Skeletal muscle cell (primary cell): Measurements from ENCODE around the gene ERC2.
"Not testable (repeated sequence)": the region's sequence is repeated elsewhere in the genome, so short reads cannot be mapped to it uniquely, and the experiment has no call there.

Experiments used
- DNase-seq: peaks from one replicate; pipeline ENCODE4 v3.0.0-alpha.2; 2010; ENCODE audit warnings: low read depth
- H3K4me3 ChIP-seq: 2 replicates; pipeline ENCODE4 v1.5.1; 2011; ENCODE audit warnings: low read depth, mild to moderate bottlenecking, control low read depth, low read length, moderate library complexity

Gene ERC2

GRCh38 chr3:56113231-56113630 is 355.0 kb downstream of the ERC2 start:
- no peak for DNase-seq
- no peak overlapping the region for H3K4me3 ChIP-seq

DNA sequence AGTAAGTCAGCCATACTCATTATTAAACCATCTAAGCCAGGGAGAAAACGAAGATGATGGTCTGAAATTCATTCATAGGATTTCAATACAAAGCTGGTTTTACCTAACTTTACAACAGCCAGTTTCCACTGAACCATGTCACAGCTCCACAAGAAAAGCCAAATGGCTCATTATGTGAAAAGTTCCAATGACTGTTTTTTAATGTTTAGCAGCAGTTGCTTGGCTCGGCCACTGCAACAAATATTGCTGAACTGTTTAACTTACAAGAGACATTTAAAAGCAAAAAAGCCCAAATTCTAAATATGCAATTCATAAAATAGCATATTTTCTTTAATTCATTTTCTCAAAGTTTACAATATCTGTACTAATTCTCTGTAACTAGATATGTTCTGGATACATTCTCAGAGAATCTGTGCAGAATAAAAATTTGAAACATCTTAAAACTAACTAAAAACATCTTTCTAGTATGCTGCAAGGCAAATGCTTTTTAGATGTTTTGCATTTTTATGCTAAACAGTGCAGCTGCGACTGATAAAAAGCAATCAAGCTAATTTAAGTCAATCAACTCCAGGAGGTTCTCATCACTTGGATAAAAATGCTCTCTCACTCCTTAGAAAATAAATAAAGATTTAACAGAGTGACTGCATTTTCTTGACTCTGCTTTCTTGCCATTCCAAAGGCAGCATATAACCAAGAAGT is 356.5 kb downstream of the ERC2 start:
- DNase-seq = no peak

DNA sequence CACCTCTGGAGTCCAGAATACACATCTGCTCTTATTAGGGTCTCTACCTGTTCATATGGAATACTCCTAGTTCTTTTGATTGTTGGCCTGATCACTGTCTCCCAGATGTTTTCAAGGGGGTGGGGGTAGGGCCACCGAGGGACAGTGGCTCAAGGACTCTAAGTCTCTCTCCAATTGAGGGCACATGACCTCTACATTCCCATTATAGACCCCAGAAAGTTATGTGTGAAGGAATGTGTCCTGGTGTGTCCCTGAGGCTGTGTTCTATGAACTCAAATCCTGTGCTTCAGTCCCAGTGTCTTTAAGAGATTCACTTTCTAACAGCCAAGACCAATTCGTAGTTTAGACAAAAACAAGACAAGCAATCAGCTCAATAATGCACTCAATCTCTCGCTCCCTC is 357.4 kb downstream of the ERC2 start:
- DNase-seq = no peak
- no peak overlapping the region for H3K4me3 ChIP-seq

More for the DNA sequence above, 356.5 kb downstream of the ERC2 start:
- no peak overlapping the region for H3K4me3 ChIP-seq

- no peak overlapping the region for H3K4me3 ChIP-seq
- DNase-seq = no peak
These were observed 361.1 kb downstream of the ERC2 start for GRCh38 chr3:56107157-56107556.

- H3K4me3 ChIP-seq = no peak overlapping the region
- no peak for DNase-seq
These were observed 366.2 kb downstream of the ERC2 start for GRCh38 chr3:56102032-56102431.

- no peak overlapping the region for H3K4me3 ChIP-seq
- no peak for DNase-seq
These were observed 366.7 kb downstream of the ERC2 start for GRCh38 chr3:56101576-56101975.

GRCh38 chr3:56096999-56097398 is 371.3 kb downstream of the ERC2 start:
- H3K4me3 ChIP-seq = no peak overlapping the region
- no peak for DNase-seq

DNA sequence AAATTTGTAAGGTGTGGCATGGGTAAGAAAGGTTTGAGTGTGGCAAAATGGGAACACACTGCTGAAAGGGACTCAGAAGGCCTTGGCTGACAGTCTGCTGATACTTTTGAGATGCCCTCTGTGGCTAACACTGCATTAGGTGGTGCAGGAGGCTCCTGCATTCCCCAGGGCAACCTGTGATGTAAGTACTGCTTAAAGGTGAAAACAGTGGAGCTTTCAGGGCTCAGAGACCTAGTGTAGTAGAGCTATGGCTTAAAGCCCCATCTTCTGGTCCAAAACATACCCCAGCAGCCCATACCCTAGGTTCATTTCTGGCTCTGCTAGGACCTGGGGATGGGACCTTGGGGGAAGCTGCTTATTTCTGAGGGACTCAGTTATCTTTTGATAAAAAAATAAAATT is 374.1 kb downstream of the ERC2 start:
- no peak for DNase-seq
- H3K4me3 ChIP-seq = no peak overlapping the region

- no peak for DNase-seq
- no peak overlapping the region for H3K4me3 ChIP-seq
These were observed 378.5 kb downstream of the ERC2 start for GRCh38 chr3:56089739-56090138.

DNA sequence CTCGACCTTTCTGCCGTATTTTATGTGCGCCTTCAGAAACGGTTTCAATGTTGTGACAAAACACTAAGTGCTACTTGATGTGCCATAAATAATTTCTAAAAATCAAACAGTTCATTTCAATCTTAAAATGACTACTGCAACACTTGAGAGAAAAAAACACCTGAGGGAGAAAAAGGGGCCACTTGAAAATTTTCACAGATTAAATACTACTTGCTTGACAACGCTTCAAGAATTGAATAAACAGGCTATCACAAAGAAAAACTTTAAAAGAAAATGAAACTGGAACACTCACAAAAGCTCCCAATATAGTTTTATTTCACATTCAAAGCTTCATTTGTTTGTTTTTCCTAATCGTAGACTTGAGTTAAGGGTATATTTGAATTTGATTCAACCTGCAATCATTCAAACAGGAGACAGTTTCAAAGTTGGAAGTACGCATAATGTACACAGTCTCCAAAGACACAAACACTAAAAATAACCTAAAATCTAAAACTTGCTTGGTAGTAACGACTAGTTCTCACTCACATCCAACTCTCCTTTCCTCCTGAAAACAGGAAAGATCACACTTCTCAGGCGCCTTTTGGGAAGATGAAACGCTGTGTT is 380.7 kb downstream of the ERC2 start:
- no peak for DNase-seq
- no peak overlapping the region for H3K4me3 ChIP-seq

DNA sequence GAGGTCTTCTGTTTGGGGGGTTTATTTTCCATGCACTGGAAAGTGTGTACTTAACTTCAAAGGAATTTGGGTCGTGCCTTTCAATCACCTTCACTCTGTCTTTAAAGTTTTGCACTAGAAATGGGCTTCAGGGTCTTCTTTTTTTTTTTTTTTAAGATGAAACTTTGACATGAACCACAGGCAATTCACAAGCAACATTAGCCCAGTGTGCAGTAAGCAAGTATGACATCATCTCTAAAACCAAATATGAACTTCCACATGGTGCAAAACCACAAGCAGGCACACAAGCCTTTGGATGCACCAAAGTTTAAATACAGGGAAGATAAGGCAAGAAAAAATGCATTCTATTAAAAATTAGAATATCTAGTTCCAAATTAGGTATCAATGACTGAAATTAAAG is 381.9 kb downstream of the ERC2 start:
- no peak overlapping the region for H3K4me3 ChIP-seq

DNA sequence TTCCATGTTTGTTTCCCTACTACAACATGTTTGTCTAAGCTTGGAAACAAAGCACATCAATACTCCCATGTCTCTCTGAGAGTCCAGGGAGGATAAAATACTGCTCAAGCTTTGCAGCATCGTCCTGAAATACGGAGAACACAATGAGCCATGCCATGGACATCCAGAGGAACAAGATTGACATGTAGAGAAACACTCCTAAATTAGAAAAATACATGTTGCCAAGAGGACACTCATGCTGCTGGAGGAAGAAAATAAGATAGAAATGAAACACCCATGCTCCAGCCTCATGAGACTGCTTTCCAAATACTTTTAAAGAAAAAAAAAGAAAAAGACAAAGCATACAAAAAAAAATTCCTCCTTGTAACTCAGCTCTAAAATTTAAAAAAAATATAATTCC is 387.0 kb downstream of the ERC2 start:
- DNase-seq = no peak
- H3K4me3 ChIP-seq = no peak overlapping the region

More for the DNA sequence above, 381.9 kb downstream of the ERC2 start:
- peak; percentile 47 for DNase-seq

DNA sequence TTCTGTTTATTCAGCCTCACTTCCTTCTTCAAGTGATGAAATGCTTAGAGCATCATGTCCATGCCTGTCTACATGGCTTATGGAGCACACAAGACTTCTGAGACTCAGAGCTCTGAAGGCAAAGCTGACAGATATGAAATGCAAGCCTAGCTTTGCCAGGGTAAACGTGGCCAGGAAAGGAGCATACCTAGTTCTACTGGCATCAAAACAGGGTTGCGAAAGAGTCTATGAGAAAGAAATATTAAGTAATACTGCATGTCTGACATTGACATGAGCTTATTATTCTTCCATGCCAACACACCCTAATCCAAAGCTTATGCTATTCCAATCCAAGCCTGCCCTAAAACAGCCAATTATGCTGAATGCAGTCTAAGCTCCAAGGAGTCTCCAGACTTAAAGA is 391.5 kb downstream of the ERC2 start:
- DNase-seq = no peak

DNA sequence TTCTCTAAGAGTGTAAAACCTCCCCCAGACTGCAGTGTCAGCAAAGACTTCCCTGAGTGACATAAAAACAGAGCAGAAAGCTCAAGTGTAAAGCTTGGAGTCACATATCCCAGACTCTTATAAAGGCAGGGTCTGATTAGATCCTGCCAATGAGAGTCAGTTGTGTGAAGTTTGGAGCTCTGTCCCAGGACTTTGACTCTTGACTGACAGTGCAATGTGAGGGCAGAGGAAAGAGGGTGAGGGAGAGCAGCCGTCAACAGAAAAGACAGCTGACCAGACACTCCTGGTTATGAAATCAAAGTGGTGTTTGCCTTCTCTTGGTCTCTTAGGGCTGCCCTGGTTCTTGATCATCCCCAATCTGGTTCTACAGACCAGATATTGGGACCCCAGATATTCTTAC is 393.2 kb downstream of the ERC2 start:
- no peak for DNase-seq
- H3K4me3 ChIP-seq = no peak overlapping the region

More for the DNA sequence above, 391.5 kb downstream of the ERC2 start:
- no peak overlapping the region for H3K4me3 ChIP-seq

DNA sequence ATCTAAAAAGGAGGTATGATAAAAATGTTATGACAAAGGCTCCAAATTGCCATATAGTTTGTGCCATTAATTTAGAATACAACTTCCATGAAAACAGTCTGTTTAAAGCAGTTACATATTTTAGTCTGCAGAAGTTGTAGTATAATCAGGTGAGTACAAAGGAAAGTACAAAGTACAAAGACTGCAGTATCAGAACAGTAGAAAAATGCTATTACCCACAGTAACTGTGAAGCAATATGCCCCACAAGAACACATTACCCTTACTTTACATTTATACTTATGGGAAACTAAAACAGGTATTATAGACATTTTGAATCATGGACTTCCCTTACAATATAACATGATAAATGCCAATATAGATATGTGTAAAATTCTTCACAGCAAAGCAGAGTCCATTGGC is 398.5 kb downstream of the ERC2 start:
- H3K4me3 ChIP-seq = no peak overlapping the region
- no peak for DNase-seq

GRCh38 chr3:56066405-56066804 is 401.9 kb downstream of the ERC2 start:
- DNase-seq, H3K4me3 ChIP-seq: not testable (repeated sequence)

GRCh38 chr3:56064684-56065083 is 403.6 kb downstream of the ERC2 start:
- H3K4me3 ChIP-seq = no peak overlapping the region
- no peak for DNase-seq

DNA sequence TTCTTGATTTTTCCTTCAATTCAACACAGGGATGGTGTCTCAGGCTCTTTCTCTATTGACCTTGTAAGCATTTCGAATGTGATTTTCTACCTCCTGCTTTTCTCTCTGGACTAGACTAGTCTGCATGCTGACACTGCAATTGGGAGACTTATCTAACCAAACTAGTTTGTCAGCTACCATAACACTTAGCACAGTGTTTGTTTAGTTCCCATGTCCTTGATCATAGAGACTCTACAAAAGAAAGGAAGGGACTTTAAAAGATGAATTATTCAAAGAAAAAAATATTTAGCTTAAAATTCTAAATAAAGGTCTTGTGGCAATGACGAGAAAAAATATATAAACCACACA is 407.0 kb downstream of the ERC2 start:
- H3K4me3 ChIP-seq = no peak overlapping the region
- no peak for DNase-seq

DNA sequence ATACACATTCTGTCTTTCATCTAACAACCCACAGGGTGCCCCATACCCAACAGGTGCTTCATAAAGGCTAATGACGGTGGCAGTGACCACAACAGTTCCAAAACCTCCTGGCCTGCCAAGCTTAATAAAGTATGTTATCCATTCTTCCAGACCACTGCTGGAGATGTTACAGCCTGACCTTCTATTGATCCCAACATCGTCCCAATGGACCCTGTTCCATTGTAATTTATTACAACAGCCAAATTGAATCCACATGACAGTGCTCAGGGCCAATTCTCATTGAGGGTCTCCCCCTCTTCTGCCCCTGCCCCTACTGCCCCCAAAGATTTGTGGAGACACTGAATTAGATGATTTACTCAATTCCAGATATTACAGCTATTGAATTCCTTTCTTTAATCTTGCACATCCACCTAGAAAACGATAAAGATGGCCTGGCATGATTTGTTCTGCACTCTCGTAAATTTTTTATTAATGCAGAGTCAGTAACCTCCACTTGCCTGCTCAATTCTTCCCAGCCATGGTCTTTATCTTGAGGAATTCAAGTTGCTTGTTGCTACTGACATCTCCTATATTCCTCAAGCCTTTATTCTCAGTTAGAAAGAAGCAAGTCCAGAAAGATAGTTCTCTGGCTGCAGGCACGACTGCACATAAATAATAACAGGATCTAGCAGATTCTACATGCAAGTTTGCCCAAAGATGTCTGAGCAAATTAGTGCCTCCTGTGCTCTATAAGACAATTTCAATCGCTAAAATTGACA is 407.6 kb downstream of the ERC2 start:
- H3K4me3 ChIP-seq = no peak overlapping the region
- no peak for DNase-seq

DNA sequence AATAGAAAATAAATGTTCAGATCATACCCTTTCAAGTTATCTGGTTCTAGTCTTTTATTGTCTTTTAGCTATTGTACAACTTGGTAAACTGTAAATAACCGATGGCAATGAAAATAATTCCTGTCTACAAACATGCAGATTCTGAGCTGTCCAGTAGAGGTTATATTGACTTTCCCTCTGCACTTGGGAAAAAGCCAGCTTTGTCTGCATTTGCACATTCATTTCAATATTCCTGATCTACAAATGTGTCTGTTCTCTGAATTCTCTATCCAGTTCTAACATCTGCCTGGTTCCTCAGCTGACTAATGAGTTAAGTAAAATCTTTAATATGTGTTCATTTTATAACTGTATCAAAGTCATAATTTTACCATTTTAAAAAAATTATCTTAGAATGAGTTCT is 408.5 kb downstream of the ERC2 start:
- DNase-seq = no peak
- no peak overlapping the region for H3K4me3 ChIP-seq

DNA sequence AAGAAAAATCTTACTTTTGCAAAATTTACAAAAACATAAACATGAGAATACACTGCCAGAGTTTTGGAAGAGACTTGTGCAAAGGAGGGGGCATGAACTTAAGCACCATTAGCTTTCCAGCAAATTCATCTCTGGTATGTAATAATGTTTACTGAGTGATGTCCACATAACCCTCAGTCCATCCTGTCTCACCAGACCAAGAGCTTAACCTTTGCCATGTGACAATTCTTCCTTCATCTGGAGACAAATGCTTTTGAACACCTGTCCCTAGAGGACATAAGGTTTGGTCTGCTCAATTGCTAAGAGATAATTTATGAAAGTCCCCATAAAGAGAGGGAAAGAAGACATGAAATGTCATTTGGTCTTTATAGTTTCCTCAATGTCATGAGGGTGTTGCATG is 412.3 kb downstream of the ERC2 start:
- DNase-seq = no peak
- H3K4me3 ChIP-seq = no peak overlapping the region
